Colon (tissue), 2 donors: ENCODE results near the gene RMDN3.

Experiments
- FAIRE-seq: peaks from 2 replicates; lab custom pipeline; 2012; peaks lifted over from hg19 to GRCh38; lab: Jason Lieb, UNC
- donor health status: control.
- donor health status: control.

Gene RMDN3

GRCh38 chr15:40693904-40694687 is 61.0 kb downstream of the RMDN3 start:
- FAIRE-seq = no peak

GRCh38 chr15:40691737-40692136 is 63.3 kb downstream of the RMDN3 start:
- no peak for FAIRE-seq

DNA sequence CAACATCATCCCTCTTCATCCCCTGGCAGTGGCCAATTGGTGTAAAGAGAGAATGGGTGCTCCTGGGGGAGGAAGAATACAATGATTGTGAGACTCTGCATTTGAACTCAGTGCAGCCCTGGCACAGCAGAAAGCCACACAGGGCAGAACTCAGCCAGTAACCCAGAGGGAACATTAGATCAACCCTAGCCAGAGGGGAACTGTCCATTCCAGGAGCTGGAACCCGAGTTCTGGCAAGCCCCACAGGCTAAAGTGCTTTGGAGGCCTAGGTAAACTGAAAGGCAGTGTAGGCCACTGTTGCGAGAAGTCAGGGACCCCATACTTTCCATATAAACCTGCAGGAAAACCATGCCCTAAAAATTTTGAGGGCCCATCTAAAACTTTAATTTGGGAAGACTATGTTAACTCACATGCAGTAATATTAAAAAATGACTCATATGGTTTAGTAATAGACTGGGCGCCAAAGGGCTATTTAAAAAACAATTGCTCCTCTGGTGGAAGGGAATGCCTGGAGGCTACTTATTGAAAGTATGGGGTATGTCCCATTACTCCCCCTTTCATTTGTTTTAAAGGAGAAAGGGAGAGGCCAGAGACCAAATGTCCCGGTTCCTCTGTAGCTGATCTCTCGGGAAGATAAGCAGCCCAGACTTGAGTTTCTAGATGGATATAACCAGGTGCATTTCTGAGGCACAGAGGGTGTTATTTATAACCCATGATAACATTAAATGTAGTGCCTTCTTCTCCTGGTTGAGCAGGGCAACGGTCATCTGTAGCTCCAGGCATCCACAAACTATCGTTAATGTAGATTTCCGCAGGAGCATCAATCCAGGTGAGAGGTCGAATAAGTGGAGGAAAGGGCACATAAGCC is 65.9 kb downstream of the RMDN3 start:
- no peak for FAIRE-seq
